Subcutaneous preadipocyte (primary cell): Measurements from ENCODE around the gene CR2. TPM values are rescaled to one million over a fixed set of nuclear protein-coding genes. Genes with fewer than 3 reads are reported as not detected.

Experiments
- total RNA-seq: library from RNA; depleted of rRNA; stranded (reverse); fragments of >200 nt; gene quantifications from 2 replicates; pipeline ENCODE4 v1.2.3, GENCODE V29; 2012

The CR2 gene
- total RNA-seq: not detected in 2 replicates

GRCh38 chr1:207454046-207454964 lies at the start of gene CR2:
Gene CR2 (plus strand): TSS chr1:207454328. CDS start chr1:207454419, 91 bp downstream.

GRCh38 chr1:207495801-207496792 lies 42.0 kb downstream of the CR2 start, which contains the start of gene CR1:
Gene CR1 (plus strand): TSS chr1:207496157. CDS start chr1:207496268, 111 bp downstream.

Other genes starting within 250 kb of the CR2 start
- 33.8 and 50.4 TPM in 2 replicates for gene CD55, start 132.7 kb upstream of the CR2 start, total RNA-seq
- gene CR1, start 41.8 kb downstream of the CR2 start, total RNA-seq: not detected in 2 replicates
- not detected in 2 replicates for gene CR1L, start 190.8 kb downstream of the CR2 start, total RNA-seq